ENCODE measurements around the gene ZNRF2. TPM values are rescaled to one million over a fixed set of nuclear protein-coding genes. Genes with fewer than 3 reads are reported as not detected.
"Not testable (repeated sequence)": the region's sequence is repeated elsewhere in the genome, so short reads cannot be mapped to it uniquely, and the experiment has no call there.

The ZNRF2 gene
- total RNA-seq, 1 donor from 2014 or later = 8.6 TPM

DNA sequence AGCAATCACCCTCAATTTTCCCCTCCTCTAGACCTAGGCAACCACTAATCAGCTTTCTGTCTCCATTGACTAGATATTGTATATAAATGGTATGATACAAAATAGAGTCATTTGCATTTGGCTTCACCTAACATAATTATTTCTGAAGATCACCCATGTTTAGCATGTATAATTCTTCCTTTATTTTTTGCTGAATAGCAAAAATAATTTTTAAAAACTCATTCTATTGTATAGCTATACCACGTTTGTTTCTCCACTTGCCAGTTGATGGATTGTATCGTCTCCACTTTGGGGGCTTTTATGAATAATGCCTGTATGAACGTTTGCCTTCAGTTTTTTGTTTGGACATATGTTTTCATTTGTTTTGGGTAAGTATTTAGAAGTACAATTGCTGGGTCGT is 95.3 kb downstream of the ZNRF2 start:
- DNase-seq = no peak
- no peak for ATAC-seq
- intact Hi-C loops (cut with micrococcal nuclease) = no loop called here

DNA sequence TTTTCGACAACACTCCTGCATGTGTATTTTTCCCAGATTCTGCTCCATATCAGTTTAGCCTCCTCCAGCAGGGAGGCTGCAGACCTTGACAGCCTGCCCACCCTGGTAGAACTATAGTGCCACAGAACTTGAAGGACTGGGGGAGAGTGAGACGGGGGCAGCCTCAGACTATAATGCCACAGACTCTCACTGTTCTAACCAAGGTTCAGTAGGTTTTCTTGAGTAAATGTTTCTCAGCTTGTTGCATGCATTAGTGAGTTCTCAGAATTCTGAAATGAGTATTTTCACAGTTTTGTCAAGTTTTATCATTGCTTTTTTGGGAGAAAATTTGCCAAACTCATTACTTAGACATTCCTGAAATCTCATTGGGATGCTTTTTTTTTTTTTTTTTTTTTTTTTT is 95.9 kb downstream of the ZNRF2 start:
- ATAC-seq (no peak), DNase-seq (no peak)
- intact Hi-C loops (cut with micrococcal nuclease) = no loop called here

DNA sequence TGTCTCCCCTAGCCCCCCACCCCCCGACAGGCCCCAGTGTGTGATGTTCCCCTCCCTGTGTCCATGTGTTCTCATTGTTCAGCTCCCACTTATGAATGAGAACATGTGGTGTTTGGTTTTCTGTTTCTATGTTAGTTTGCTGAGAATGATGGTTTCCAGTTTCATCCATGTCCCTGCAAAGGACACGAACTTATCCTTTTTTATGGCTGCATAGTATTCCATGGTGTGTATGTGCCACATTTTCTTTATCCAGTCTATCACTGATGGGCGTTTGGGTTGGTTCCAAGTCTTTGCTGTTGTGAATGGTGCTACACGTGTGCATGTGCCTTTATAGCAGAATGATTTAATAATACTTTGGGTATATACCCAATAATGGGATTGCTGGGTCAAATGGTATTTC is 96.4 kb downstream of the ZNRF2 start:
- DNase-seq; ATAC-seq; intact Hi-C loops (cut with micrococcal nuclease): not testable (repeated sequence)

DNA sequence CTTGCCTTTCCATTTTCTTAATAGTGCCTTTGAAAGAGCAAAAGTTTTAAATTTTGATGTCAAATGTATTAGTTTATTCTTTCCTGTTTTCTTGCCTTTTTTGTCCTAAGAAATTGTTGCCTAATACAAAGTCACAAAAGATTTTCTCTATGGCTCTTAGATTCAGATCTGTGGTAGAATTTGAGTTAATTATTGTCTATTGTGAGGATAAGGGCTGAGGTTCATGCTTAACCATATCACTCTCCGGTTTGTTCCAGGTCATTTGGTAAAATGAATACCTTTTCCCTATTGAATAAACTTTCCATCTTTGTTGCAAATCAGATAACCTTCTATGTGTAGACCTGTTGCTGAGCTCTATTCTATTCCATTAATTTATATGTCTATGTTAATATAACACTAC is 98.2 kb downstream of the ZNRF2 start:
- intact Hi-C loops (cut with micrococcal nuclease) = no loop called here
- DNase-seq (no peak), ATAC-seq (no peak)

DNA sequence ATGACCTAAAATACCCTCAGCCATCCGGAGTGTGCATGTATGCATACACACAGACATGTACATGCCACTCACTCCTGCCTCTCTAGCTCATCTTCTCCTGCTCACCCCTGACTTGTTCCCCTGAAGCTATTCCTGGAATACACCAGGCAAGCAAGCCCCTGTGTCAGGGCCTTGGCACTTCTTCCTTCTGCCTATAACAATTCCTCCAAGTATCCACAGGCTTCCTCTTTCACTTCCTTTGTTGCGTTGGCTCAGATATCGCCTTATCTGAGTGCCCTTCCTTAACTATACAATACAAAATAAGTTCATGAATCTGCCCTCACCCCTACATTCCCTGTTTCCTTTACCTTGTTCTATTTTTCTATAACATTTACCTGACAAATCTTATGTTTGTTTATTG is 105.4 kb downstream of the ZNRF2 start:
- ATAC-seq (peak; percentile 30), DNase-seq (no peak)
- intact Hi-C loops (cut with micrococcal nuclease) = no loop called here

DNA sequence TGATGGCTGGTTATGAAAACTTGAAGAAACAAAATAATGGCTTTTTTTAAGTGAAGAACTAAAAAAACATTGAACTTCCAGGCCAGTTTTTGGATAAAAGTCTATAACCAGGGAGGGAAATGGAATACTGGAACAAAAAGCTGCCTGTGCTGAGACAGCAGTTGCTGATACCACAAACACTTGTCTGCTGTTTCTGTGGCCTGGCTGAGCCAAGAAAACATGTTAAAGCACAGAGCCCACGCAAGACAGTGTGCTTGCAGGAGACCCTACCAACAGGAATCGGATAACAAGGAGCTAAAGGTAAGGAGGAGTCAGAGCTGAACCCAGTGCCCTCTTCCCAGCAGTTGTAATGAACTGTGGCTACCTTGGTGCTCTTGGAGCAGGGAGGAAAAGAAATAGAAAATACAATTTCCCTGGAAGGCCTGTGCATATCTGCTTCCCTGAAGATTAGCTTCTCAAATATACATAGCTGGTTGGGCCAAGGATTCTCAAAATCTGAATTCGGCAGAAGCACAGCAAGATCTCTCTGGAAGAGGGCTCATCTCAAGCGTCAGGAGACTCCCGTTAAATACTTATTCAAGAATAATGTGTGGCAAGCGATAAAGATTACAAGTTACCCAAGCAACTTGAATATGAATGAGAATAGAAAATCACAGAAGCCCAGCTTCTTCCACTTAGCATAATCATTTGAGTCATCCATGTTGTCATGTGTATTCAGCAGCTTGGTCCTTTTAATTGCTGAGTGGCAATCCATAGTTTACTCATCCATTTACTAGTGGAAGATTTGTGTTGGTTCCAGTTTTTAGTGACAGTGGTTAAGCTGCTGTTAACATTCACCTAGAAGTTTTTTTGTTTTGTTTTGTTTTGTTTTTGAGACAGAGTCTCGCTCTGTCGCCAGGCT is 106.6 kb downstream of the ZNRF2 start:
- DNase-seq = no peak
- ATAC-seq = no peak
- intact Hi-C loops (cut with micrococcal nuclease) = no loop called here

DNA sequence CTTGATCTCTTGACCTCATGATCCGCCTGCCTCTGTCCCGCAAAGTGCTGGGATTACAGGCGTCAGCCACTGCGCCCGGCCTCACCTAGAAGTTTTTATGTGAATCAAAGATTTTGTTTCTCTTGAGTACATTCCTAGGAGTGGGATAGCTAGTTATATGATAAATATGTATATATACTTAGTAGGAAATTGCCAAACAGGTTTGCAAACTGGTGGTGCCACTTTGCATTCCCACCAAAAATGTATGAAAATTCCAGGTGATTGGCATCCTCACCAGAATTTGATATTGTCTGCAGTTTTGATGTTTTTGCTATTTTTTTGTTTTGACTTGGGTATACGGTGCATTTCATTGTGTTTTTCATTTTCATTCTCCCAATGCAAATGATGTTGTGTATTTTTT is 107.4 kb downstream of the ZNRF2 start:
- ATAC-seq = no peak
- intact Hi-C loops (cut with micrococcal nuclease) = no loop called here
- DNase-seq = no peak

DNA sequence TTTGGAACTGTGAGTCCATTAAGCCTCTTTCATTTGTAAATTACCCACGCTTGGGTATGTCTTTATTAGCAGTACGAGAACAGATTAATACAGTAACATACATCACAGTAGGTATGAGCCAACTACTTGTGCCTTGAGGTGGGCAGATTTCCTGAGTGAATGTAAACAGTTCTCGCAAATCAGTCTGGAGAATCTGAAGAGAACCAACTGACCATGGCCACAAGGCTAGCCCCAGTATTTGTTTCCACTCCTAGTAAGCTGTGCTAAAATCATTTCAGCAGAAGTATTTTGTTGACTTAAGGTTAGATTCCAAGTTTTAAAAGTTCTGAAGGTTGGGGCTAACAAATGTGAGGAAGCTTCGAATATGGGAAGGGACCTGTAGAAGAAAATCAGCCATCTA is 111.3 kb downstream of the ZNRF2 start:
- no peak for ATAC-seq
- intact Hi-C loops (cut with micrococcal nuclease) = no loop called here
- DNase-seq = no peak

DNA sequence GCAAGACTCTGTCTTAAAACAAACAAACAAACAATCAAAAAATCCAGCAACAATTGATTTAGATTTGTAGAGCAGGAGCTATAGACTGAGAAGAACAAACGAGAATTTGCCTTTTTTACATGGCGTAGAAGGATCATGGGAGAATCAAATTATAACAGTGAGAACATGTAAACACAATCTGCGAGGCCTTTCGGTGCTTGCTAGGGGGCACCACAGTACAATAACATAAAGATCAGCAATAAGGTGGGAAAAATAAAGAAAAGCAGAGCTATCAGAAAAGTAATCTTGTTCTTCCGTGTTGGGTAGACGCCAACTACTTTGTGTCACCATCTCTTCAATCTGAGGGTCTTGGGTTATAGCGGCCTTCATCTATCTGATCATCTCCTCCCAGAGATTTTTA is 112.0 kb downstream of the ZNRF2 start:
- ATAC-seq = no peak
- no peak for DNase-seq
- intact Hi-C loops (cut with micrococcal nuclease) = no loop called here

DNA sequence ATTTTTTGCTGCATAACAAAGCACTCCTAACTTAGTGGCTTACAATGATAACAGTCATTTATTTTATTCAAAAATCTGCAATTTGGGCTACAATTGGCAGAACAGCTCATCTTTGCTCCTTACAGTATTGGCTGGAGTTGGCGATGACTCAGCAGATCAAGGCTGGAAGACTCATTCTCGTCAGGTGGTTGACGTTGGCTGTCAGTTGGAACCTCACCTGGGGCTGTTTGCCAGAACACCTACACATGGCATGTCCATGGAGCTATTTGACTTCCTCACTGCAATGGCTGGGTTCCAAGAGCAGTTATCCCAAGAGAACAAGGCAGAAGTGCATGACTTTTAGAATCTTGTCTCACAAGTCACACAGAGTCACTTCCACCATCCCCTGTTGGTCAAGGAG is 119.1 kb downstream of the ZNRF2 start:
- DNase-seq = no peak
- ATAC-seq = no peak
- intact Hi-C loops (cut with micrococcal nuclease) = loop anchor here (10.0 kb wide), 1 partner anchor 239 kb away; no protein-coding TSS in a partner anchor

DNA sequence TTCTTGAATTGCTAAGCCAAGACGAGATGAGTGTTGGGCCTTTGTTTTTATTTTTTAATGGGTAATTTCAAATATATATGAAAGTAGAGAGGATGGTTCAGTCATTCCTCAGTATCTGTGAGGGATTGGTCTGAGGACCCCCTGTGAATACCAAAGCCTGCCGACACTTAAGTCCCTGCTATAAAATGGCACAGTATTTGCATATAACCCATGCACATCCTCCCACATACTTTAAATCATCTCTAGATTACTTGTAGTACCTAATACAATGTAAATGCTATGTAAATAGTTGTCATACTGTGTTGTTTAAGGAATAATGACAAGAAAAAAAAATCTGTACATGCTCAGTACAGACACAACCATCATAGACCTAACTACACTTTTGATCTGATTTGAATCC is 120.8 kb downstream of the ZNRF2 start:
- intact Hi-C loops (cut with micrococcal nuclease) = loop anchor here (10.0 kb wide), 1 partner anchor 240 kb away; no protein-coding TSS in a partner anchor
- DNase-seq (no peak), ATAC-seq (no peak)

DNA sequence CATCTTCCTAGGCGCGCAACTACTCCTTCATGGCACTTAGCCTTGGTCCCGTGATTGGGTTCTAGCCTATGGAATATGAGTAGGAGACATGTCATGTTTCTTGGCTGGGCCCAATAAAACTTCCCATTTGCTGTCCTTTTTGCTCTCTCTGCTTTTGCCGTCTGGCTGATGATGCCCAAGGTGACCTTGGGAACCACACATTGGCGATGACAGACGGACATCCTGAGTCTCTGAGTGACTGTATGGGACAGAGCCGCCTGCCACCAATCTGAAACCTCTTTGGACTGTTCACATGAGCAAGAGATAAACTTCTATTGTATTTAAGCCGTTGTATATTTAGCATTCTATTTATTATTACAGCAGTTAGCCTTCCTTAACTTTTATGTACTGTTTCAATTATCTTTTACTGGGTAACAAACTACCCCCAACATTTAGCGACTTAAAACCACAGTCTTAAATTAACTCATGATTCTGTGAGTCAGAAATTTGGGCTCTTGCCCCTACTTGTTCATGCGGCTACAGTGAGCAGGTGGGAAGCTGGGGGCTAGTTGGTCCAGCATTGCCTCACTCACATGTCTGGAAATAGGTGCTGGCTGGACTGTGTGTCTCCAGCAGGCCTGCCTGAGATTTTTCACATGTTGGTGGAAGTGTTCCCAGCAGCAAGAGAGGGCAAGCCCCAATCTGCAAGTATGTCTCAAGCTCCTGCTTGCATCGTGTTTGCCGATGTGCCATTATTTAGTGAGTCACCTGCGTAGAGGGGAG is 122.4 kb downstream of the ZNRF2 start:
- peak; percentile 28 for DNase-seq
- intact Hi-C loops (cut with micrococcal nuclease) = loop anchor here (10.0 kb wide), 1 partner anchor 242 kb away; no protein-coding TSS in a partner anchor
- ATAC-seq = peak; percentile 93

DNA sequence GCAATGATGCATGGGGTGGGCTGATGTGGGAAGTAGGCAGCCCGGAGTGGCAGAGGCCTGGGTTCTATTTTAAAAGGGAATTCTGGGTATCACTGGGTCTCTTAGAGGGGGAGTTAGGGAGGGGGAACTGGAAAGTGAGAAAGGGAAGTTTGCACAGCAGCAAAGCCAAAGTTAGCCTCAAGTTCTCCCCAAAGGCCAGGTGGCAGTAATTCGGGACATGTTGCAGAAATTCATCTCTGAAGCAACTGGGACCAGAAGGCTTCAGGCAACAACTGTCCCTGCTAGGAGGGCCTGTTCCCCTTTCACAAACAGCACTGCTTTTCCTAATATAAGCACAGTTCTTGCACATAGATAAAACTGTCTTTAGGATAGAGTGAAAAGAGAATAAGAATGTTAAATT is 126.8 kb downstream of the ZNRF2 start:
- no peak for DNase-seq
- intact Hi-C loops (cut with micrococcal nuclease) = no loop called here

DNA sequence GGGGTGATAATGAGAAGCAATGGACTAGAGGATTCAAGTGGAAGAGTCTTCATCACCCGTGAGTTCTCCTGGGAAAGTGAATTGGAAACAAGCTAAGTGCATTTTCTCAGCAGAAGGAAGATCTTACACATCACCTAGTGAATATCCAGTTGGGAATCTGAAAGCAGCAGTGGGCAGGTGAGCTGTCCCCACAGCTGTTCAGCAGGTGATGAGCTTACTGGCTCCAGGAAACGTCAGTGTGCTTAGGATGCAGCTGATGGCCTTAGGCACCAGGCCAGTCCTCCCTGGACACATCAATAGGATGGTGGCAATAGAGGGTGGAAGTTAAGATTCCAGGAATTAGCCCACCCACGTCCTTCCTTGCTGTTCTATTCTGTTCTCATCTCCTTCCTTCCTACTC is 127.5 kb downstream of the ZNRF2 start:
- ATAC-seq = no peak
- no peak for DNase-seq
- intact Hi-C loops (cut with micrococcal nuclease) = loop anchor here (2.0 kb wide), 1 partner anchor 135 kb away; no protein-coding TSS in a partner anchor

More for the DNA sequence above, 126.8 kb downstream of the ZNRF2 start:
- ATAC-seq = no peak

DNA sequence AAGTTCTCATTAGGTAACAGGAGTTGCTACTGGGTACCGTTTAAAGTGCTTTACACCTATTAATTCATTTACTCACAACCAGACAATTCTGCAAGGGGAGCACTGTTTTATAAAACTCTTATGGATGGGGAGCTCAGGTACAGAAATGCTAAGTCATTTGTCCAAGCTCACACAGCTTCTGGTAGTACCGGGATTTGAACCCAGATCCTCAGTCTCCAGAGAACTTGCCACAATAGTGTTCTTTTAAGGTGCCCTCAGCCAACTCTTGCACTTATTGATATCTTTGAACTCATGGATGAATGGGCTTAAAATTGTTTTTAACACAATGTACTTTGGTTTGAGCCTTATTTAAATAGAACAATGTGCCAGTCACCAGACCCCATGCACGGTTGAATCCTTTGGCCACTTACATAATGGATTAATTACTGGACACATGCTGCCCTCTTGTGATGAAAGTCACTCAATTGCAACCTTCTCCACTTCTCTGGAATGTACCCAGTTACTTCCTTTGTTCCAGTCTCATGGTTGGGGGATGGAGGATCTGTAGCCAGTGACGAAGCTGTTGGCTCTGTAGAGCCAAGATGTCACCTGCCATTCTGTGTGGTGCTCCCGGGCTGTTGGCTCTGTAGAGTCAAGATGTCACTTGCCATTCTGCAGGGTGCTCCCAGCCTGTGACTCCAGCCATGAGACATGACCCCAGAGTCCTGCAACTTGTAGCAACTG is 128.5 kb downstream of the ZNRF2 start:
- ATAC-seq (peak; percentile 94), DNase-seq (no peak)
- intact Hi-C loops (cut with micrococcal nuclease) = loop anchor here (2.0 kb wide), 1 partner anchor 136 kb away; no protein-coding TSS in a partner anchor

DNA sequence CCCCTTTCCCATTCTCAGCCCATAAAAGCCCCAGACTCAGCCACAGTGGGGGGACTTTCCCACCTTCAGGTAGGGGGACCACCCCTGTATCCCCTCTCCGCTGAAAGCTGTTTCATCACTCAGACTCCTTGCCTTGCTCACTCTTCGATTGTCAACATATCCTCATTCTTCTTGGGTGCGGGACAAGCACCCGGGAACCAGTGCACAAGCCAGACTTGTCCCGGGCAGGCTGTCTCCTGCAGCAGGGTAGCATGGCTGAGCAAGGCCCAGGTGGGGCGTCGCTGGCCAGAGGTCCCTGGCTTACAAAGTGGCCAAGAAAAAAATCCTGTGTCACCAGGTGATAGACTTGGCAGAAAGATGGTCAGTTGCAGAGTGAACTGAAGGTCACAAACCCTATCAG is 129.5 kb downstream of the ZNRF2 start:
- intact Hi-C loops (cut with micrococcal nuclease) = loop anchor here (2.0 kb wide), 1 partner anchor 137 kb away; no protein-coding TSS in a partner anchor
- DNase-seq = no peak
- no peak for ATAC-seq
